Measurements from ENCODE around the gene KIAA0930.
"Not testable (repeated sequence)": the region's sequence is repeated elsewhere in the genome, so short reads cannot be mapped to it uniquely, and the experiment has no call there.

The KIAA0930 gene

DNA sequence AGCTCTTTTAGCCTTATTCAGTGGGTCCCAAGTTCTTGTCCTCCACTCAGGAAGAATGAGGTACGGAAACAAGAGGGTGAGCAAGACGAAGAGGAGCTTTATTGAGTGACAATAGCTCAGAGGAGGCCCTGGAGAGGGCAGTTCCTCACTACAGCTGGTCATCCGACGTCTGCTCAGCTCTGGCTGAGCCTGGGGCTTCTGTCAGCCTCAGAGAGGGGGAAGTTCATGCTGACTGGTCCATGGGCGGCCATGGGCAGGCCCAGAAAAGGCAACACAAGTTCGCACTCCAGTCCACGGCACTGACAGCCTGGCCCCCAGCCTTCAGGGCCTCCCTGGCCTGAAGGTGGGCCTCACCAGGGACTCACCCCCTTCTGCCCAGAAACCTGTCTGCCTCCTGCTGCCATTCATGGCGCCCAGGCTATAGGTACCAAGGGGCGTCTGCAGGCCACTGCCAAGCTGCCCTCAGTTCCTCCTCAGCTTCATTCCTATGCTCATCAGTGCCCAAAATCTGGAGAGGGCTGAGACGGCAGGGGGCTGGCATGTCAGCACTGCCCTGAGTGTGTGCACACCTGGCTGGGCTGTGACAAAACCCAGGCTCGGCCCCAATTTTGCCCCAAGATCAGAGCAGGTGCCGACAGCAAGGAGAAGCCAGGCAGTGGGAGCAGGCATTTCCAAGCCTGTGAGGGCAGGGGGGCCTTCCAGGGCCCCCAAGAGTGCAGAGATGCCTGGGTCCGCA is 21.7 kb upstream of the KIAA0930 start:
- no peak for DNase-seq

DNA sequence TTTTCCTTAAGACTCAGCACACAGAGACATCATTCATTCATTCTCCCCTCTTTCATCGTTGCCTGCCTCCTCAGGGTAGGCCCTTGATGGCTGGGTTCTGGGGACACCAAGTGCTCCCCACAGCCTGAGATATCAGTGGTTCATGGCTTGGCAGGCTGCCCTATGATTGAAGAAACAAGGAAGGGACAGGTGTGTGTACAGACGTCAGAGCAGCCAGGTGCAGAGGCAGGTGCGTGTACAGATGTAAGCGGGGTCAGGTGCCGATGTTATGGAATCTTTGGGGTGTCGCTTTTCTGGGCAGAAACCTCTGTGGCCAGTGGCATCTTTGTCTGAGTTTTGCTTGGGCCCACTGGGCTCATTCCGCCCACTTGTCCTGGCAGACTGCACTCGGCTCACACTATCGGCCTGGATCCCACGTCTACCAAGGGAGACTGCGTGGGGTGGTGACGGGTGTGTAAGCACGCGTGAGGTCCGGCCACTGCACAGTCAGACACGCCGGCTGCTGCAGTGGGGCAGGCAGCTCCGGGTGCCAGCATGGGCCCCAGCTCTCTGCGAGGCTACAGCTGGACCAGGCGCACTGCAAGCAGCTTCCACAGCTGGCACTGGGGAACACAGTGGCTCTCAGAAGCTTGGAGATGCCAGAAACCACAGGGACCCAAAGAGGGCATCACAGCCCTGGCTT is 20.9 kb upstream of the KIAA0930 start:
- DNase-seq: no peak

DNA sequence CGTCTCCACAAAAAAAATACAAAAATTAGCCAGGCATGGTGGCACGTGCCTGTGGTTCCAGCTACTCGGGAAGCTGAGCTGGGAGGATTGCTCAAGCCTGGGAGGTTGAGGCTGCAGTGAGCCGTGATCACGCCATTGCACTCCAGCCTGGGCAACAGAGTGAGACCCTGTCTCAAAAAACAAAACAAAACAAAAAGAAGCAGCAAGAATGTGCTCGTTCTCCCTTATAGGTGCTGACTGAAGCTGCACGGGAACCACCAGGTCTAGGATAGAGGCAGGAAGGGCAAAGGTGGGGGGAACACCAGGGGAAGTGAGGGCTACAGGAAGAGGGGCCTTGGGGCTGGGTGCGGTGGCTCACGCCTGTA is 19.7 kb upstream of the KIAA0930 start:
- DNase-seq: not testable (repeated sequence)

DNA sequence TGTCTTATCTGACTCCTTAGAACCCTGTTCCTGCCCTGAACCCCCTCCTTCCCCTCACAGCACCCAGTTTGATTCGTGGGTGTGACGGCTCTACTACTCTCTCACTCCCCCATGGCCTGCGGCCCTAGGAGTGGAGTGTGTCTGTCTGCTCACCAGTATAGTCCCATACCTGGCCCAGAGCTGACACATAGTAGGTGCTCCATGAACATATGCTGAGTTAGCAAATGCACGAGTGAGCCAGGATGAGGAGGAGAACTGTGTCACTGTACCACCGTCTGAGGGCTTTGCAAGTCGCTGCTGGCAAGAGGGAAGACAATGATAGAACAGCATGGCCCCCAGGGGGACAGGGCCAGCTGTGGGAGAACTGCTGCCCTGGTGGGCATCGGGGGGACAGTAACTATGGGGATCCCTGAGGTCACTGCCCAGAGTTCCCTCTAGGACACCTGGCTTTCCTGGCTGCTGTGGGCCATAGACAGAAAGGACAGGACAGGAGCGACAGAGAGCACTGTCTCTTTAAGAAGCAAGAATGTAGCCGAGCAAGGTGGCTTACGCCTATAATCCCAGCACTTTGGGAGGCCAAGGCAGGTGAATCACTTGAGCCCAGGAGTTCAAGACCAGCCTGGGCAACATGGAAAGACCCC is 19.2 kb upstream of the KIAA0930 start:
- no peak for DNase-seq

DNA sequence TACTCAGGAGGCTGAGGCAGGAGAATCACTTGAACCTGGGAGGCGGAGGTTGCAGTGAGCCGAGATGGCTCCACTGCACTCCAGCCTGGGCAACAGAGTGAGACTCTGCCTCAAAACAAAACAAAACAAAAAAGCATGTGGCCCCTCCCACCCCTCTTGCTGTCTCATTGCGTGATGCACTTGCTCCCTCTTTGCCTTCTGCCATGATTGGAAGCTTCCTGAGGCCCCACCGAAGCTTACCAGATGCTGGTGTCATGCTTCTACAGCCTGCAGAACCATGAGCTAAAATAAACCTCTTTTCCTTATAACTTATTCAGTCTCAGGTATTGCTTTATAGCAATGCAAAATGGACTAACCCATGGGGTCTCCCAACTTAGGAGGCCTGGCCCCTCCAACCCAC is 17.2 kb upstream of the KIAA0930 start:
- DNase-seq: not testable (repeated sequence)

DNA sequence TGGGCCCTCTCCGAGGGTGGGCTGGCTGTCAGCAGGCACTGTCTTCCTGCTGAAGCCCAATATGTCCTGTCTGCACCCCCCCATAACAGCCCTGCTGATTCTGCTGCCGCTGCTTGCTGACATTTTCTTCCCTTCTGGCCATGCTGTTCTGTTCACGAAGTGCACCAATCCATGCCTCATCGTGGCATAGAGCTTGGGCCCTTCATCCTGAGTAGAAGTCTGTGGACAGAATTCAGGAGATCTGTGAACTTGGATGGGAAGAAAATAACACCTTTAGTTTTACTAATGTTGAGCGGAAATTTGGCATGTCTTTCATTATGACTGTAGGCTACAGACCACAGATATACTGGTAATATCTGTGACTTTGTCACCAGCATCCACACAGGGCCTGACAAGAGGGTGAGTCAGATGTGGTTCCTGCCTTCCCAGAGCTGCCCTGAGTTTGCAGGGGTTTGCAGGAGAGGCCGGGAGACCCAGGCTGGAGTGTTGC is 14.1 kb upstream of the KIAA0930 start:
- no peak for DNase-seq

DNA sequence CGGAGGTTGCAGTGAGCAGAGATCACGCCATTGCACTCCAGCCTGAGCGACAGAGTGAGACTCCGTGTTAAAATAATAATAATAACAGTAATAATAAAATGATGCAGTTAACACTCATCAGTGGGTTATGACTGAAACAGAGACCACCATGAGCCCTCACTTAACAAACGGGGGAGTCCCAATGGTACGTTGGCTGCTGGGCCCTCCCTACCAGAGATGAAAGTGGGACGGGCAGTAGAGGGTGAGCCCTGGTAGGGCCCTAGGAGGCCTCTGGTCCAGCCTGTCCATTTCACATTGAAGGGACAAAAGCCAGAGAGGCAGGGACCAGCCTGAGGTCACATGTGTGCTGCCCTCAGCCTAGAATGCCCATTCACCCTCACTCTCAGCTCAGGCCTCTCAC is 13.7 kb upstream of the KIAA0930 start:
- no peak for DNase-seq

DNA sequence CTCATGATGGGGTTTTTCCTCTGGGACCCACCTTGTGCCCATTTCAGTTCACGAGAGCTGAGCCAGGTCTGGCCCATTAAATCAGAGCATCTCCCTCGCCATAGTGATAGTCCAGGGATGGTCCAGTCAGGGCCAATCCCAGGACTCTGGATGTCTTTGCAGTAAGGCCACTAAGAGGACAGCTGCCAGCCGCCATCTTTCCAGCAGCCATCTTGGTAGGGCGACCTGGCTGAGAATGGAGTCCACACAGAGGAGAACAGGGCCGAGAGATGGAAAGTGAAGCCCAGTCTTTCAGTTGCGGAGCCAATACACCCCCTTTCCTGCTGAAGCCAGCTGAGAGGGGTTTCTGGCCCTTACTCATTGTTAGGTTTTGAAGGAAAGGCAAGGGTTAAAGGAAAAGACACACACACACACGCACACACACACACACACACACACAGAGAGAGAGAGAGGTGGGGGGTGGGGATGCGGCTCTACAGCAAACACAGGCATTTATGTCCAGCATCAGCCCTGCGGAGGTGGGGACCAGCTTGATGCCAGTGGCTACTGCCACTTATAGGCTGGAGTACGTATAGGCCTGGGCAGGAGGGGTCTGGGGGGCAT is 12.4 kb upstream of the KIAA0930 start:
- no peak for DNase-seq

DNA sequence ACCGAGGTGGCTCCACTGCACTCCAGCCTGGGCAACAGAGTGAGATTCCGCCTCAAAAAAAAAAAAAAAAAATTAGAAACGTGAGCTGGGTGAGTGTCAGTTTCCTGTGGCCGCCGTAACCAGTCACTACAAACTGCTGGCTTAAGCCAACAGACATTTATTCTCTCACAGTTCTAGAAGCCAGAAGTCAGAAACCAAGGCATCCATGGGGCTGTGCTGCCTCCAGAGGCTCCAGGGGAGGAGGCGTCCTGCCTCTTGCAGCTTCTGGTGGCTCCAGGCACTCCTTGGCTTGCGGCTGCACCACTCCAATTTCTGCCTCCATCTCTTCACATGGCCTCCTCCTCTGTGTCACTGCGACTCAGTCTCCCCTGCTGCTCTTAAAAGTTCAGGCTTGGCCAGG is 11.1 kb upstream of the KIAA0930 start:
- DNase-seq: no peak

DNA sequence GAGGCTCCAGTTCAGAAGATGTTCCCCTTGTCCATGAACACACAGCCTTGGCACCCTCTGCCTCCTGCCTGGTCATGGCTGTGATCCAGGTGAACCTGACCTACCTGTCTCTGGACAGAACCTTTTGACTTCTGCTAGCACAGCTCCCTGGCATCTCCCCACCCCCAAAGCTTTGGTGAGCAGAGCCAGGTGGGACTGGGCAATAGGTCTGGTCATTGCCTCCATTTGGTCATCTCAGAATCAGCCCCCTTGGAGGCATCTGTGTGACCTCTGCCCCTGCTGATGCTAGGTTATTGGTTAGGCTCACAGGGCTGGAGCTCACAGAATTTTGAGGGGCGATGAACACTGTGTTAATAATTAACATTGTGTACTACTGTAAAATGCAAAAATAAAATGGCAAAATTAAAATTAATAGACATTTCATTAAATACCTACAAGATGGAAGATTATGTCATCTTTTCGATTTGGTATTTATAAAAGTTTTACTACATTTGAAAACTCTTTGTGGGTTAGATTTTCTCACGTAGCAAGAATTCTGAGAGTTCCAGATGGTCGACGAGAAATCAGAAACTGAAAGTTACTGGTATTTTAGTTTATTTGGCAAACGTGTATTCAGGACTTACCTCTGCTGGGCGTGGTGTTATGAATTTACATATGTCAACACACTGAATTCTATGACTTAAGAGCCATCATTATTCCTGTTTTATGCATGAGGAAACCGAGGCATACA is 8.3 kb upstream of the KIAA0930 start:
- no peak for DNase-seq

DNA sequence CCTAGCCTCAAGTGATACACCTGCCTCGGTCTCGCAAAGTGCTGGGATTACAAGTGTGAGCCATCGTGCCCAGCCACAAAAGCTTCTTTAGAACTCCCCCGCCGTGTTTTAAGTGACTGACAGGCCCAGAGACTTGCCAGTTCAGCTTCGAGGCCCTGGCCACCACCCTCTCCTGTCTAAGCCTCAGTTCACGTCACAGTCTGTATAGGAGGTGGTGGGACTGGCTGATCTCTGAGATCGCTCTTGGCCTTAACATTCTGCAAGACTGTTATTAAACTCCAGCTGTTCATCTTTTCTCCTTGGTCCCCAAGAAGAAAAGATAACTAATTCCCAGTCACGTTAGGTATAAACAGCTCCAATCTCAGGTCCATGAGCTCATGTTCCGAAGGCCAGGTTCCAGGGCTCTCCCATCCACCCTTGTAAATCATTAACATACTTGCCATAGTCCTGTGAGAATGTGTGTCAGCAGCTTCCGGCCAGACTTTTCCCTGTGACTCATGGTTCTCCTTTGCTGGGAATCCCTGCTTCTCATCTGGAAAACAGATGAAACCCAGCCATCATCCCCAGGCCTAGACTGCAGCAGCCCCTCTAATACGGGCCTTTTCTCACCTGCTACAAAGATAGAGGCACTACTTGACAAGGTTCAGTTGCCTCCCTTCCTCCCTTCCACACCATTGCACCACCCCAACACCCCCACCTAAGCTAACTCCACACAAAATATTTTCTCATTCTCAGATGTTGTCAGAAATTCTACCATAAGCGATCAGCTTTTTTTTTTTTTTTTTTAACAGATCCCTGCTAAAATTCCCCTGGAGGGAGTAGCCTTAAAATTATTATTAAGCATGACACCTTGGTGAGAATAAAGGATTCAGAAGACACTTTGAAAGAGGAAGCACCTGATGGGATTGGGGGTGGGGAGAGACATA is 5.6 kb upstream of the KIAA0930 start:
- no peak for DNase-seq

DNA sequence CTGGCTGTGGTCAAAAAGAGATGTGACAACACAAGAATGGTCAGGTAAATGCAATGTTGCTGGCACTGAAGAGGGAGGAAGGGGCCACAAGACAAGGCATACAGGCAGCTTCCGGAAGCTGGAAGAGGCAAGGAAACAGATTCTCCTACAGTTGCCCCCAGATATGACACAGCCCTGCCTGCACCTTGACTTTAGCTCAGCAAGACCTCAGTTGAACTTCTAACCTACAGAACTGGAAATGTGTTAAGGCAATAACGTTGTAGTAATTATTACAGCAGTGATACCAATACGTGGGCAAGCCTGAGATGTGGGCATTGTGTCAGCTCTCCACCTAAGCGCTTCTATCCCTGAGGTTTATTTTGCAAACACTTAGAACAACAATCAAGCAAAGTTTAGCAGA is 4.2 kb upstream of the KIAA0930 start:
- DNase-seq: no peak

DNA sequence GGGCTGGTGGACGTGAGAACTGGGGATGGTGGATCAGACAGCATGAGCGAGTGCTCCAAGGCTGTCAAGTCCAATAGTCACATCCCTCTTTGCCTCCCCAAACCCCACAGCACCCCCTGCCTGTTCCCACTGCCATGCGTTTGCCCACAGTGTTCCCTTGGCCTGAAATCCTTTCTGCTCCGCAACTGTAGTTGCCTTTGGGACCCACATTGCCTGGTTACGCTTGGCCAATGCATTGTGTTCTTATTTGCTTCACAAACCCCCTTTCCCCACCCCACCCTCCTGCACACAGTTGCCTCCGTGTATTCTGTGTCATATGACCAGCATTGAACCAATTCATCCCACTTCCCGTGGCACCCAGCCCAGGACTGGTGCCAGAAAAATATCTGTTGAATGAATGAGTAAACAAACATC is 2.1 kb upstream of the KIAA0930 start:
- DNase-seq: no peak

DNA sequence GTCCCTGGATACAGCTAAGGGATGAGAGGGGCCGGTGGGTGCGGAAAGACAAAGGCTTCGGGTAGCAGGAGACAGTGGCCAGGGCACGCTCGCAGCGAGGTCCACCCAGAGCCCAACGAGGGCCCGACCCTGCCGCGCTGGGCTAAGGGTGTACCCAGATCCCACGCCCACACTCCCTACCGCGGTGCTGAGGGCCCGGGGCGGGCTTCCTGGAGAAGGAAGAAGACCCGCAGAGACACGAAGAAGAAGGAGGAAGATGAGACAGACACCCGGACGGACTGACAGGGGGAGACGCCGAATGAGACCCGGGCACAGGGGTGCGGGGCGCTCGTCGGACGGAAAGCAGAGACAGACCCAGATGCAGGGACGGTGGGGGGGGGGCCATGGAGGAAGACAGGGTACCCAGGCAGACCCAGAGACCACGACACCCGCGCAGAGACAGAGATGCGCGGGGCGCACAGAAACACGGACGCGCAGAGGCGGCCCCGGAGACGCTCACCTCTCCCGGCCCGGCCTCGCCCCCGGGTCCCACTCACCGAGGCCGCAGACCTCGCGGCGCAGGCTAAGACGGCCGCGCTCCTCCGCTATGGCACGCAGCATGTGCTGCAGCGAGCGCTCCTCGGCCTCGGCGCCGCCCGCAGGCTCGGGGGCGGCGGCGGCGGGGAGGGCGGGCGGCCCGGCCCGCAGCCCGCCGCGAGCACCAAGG is 437 bp downstream of the KIAA0930 start:
- peak; percentile 70 for DNase-seq

DNA sequence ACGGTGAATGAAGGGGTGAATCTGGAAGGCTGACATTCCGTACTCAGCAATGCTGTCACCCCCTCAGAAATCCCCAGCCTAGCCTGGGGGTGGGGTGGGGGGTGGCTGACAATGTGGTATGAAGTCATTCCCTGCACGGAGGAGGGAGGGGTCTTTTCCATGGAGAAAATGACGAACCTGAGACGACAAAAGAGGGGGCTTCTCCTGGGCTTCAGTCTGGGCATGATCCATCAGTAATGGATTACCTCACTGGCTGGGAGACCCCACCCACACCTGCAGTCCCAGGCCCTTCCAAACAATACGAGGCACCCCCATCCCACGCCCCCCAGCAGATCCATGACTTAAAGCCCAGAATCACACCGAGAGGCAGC is 1.0 kb downstream of the KIAA0930 start:
- no peak for DNase-seq

DNA sequence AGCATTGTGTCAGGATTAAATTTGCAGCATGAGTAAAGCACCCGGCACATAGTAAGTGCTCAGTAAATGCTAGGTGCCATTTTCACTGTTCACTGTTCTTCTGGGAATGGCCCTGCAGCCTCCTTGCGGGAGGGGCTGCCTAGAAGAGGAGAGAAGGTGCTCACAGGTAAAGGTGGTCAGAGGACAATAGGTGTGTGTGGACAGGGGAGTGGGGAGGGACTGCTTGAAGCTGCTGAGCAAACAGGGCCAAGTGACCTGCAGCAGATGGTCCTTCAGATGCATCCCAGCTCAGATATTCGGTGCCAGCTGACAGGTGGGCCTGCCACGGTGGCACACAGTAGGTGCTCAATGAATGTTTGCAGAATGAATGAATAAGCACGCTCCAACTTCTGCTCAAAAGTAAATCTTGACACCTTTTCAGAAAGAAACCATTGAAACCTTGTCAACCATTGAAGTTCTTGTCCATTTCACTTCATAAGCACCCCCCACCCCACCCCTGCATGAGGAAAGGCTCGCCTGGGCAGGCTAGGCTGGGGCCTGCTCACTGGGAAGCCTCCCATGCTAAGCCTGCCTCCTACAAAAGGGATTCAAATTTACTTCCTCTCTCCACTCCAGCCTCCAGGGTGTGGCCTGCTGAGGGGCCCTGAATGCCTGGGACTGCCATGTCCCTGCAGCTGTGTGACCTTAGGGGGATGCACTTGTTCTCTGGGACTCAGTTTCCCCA is 1.6 kb downstream of the KIAA0930 start:
- no peak for DNase-seq

DNA sequence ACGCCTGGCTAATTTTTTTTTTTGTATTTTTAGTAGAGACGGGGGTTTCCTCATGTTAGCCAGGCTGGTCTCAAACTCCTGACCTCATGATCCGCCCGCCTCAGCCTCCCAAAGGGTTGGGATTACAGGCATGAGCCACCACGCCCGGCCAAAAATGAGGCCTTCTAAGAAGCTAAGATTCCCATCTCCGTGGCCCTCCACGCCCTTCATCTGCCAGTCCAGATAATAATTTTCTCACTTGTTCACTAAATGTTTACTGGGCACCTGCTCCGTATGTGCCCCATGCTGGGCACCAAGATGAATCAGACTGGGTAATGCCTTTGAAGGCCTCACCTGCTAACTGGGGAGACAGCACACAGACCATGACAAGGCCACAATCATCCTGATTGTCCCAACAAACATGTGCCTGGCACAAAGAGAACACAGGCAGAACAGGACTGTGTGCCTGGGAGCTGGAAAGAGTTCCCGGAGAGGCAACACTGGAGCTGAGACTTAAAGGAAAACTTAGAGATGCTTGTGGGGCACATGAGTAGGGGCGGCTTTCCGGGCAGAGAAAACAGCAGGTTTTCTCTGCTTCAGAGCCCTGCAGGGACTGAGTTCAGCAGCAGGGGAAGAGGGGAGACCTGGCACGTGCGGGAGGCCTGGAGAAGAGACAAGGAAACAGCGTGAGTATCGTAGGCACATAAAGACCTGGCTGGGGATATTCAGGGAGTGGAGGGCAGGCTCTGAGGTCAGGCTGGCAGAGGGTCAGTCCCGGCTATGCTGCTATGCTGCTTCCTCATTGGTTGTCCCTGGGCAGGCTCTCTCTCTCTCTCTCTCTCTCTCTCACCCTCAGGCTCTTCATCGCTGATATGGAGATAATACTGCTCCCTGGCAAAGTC is 2.4 kb downstream of the KIAA0930 start:
- DNase-seq: no peak

DNA sequence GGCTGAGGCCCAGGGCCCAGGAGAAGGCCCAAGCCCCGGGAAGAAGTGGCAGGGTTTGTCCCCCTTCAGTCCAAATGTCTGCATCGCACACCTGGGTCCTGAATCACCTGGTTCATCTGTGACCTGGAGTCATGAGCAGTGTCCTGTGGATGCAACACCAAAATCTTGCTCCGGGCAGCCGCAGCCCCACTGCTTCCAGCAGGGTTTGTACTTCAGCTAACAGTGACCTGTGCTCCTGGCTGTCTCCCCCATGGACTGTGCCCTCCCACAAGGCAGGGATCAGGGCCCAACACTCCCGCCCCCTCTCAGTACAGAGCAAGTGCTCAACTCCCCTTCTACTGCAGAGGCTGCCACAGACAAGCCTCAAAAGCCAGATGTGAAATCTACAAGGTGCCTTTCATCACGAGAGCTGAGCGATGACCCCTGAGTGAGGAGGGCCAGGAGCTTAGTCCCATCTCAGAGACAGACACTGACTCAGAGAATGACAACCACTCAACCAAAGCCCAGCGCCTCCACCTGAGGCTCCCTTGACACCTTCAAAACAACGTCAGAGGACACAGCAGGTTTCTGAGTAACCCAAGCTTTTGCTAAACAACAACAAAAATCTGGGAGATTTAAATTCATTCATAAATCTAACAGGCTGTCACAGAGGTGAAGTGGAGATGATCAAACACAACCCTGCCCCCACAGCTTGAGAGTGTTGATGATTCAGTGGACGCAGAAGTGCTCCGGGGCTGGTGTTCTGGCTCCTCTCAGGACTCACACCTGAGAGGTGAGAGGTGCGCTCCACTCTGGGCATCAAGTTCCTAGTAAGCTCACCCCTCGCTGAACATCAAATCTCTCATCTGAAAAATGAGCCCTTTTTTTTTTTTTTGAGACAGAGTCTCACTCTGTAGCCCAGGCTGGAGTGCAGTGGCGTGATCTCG is 3.4 kb downstream of the KIAA0930 start:
- DNase-seq: no peak
